Measurements from ENCODE around the gene ICOS. TPM values are rescaled to one million over a fixed set of nuclear protein-coding genes. Genes with fewer than 3 reads are reported as not detected.

The ICOS gene
- total and polyA plus RNA-seq, 2 of the 8 experiments (the other 6 are each of a cell fraction or from before 2014, with no cell fraction given), result not detected

DNA sequence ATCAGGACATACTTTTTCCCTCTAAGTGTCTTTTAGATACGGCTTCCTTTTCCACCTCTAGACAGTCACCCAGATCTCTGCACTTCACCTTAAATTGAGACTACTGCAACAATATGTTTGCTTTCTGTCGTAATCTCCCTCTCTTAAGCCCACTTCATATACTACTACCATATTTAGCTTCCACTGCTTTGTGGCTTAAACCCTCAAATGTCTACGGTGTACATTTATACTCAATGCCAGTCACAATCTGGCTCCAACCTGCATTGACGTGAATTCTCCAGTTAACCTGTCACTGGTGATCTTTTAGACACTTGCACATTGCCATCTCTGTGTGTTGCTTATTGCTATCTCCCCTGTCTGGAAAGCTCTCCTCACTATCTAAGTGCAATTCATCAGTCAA is 56.4 kb downstream of the ICOS start:
- WGBS, 2 experiments (ENCODE audit: extremely low coverage in 1 of 2, insufficient coverage in 1 of 2, insufficient read length in 1 of 2, insufficient replicate concordance in 2 of 2, low coverage in 1 of 2, low lambda C conversion rate in 2 of 2, missing lambda C conversion rate in 1 of 2), result 88% methylated on average over 4 of the region's 4 CpGs; no CpG with 5 or more reads in 1 of the 2 experiments

More for the DNA sequence above, 56.4 kb downstream of the ICOS start:
- no peak overlapping the region for H3K4ac ChIP-seq (replicated peaks; ENCODE audit: insufficient read length, low read depth, low read length)
- no peak overlapping the region for H4K8ac ChIP-seq (ENCODE audit: extremely low read depth, insufficient read depth, low read length)
- no peaks in the 10 kb centered on the region for H3K4me1 ChIP-seq (replicated peaks in 1 of 4; ENCODE audit: control insufficient read depth in 3 of 4, insufficient read depth in 4 of 4, low read length in 3 of 4)
- no peak overlapping the region for H3K18ac ChIP-seq (ENCODE audit: extremely low read depth, low read length)
- H3K14ac ChIP-seq (ENCODE audit: insufficient read length), result no peak overlapping the region
- H3K27me3 ChIP-seq (replicated peaks in 1 of 4; ENCODE audit: control insufficient read depth in 3 of 4, extremely low read depth in 1 of 4, insufficient read depth in 3 of 4, low read length in 3 of 4), result no peaks in the 10 kb centered on the region
- no peak overlapping the region for H4K91ac ChIP-seq (replicated peaks; ENCODE audit: insufficient read length, low read length)
- no peak for FAIRE-seq
- H3K23me2 ChIP-seq (ENCODE audit: low read depth, low read length), result no peaks in the 10 kb centered on the region
- H3K27ac ChIP-seq (ENCODE audit: low read depth, low read length), result no peak overlapping the region
- no peaks in the 10 kb centered on the region for H4K20me1 ChIP-seq (replicated peaks in 1 of 2; ENCODE audit: control insufficient read depth in 1 of 2, insufficient read depth in 2 of 2, low read length in 2 of 2)
- CTCF ChIA-PET (ENCODE audit: partially characterized antibody), result no interaction called here
- no peak overlapping the region for H2BK5ac ChIP-seq (ENCODE audit: low read depth, low read length)
- POLR2A ChIA-PET (ENCODE audit: partially characterized antibody), result no interaction called here
- no peak overlapping the region for H3K9ac ChIP-seq (replicated peaks in 1 of 4; ENCODE audit: extremely low read depth in 1 of 4, low read depth in 3 of 4, low read length in 3 of 4)
- no peaks in the 10 kb centered on the region for H3K79me2 ChIP-seq (ENCODE audit: control insufficient read depth in 1 of 2, insufficient read depth in 2 of 2, low read length in 2 of 2)
- TF ChIP-seq SP4 (IDR thresholded peaks at IDR 0.05; ENCODE audit: low read length) (no peak), POLR2A (IDR thresholded peaks at IDR 0.05; ENCODE audit: control extremely low read depth in 1 of 2, low read depth in 2 of 2, low read length in 2 of 2) (no peak), CBX5 (IDR thresholded peaks at IDR 0.05; ENCODE audit: low read depth, low read length) (no peak), KDM4A (IDR thresholded peaks at IDR 0.05; ENCODE audit: low read depth, low read length, severe bottlenecking) (no peak), YY1 (IDR thresholded peaks at IDR 0.05; ENCODE audit: low read depth, low read length) (no peak), EZH2 (IDR thresholded peaks at IDR 0.05; ENCODE audit: low read depth, low read length, severe bottlenecking) (no peak), EP300 (IDR thresholded peaks at IDR 0.05; ENCODE audit: borderline replicate concordance in 1 of 2, low read depth in 2 of 2, low read length in 2 of 2) (no peak), ASH2L (IDR thresholded peaks at IDR 0.05; ENCODE audit: low read length) (no peak)
- H2BK120ac ChIP-seq (replicated peaks; ENCODE audit: low read depth, low read length), result no peak overlapping the region
- H3K36me3 ChIP-seq (ENCODE audit: control insufficient read depth in 2 of 4, insufficient read depth in 4 of 4, low read length in 3 of 4), result no peaks in the 10 kb centered on the region; a peak in 1 of 8 replicates
- H2BK20ac ChIP-seq (ENCODE audit: low read length), result no peak overlapping the region
- DNase-seq (ENCODE audit: low read depth in 1 of 2, low spot score in 2 of 2), result no peak
- no peak overlapping the region for H3K4me2 ChIP-seq (ENCODE audit: insufficient read depth in 1 of 2, low read depth in 2 of 2, low read length in 2 of 2)
- H2BK15ac ChIP-seq (ENCODE audit: low read length), result no peak overlapping the region
- H3K9me3 ChIP-seq (ENCODE audit: insufficient read depth in 2 of 2, low read depth in 1 of 2, low read length in 1 of 2), result no peaks in the 10 kb centered on the region
- H3K23ac ChIP-seq (ENCODE audit: insufficient read length), result no peak overlapping the region
- H3K4me3 ChIP-seq (ENCODE audit: extremely low read depth in 1 of 4, insufficient read depth in 2 of 4, low read depth in 3 of 4, low read length in 4 of 4), result no peak overlapping the region
- H3K79me1 ChIP-seq (ENCODE audit: low read depth, low read length), result no peaks in the 10 kb centered on the region
- H4K5ac ChIP-seq (ENCODE audit: insufficient read length, low read depth, low read length), result no peak overlapping the region
- H2AK5ac ChIP-seq (ENCODE audit: low read depth, low read length), result no peak overlapping the region
- no peak overlapping the region for H2AFZ ChIP-seq (ENCODE audit: low read length)
- no peak overlapping the region for H2BK12ac ChIP-seq (ENCODE audit: low read depth, low read length)
- no peak overlapping the region for H3K56ac ChIP-seq (replicated peaks; ENCODE audit: insufficient read length, low read depth, low read length)

Data from H1 (cell line).